SKM-1 (cell line): Measurements from ENCODE around the gene ACOT11.

Experiments
- DNase-seq: peaks from one replicate; lab custom pipeline; 2025; ENCODE audit not compliant: unreplicated experiment; lab: John Stamatoyannopoulos, UW

The ACOT11 gene

GRCh38 chr1:54583871-54584270 is 35.8 kb downstream of the ACOT11 start:
- DNase-seq: no peak

DNA sequence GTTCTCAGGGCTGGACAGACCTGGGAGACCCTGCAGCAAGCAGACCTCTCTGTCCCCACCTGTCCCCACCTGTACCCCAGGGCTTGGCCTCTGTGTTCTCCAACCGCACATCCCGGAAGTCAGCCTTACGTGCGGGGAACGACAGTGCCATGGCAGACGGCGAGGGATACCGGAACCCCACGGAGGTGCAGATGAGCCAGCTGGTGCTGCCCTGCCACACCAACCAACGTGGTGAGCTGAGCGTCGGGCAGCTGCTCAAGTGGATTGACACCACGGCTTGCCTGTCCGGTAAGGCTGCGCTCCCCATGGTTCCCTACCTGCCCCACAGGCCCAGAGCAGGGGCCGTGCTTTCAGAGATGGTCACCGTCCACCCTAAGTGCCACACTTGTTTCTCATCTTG is 36.5 kb downstream of the ACOT11 start:
- no peak for DNase-seq

DNA sequence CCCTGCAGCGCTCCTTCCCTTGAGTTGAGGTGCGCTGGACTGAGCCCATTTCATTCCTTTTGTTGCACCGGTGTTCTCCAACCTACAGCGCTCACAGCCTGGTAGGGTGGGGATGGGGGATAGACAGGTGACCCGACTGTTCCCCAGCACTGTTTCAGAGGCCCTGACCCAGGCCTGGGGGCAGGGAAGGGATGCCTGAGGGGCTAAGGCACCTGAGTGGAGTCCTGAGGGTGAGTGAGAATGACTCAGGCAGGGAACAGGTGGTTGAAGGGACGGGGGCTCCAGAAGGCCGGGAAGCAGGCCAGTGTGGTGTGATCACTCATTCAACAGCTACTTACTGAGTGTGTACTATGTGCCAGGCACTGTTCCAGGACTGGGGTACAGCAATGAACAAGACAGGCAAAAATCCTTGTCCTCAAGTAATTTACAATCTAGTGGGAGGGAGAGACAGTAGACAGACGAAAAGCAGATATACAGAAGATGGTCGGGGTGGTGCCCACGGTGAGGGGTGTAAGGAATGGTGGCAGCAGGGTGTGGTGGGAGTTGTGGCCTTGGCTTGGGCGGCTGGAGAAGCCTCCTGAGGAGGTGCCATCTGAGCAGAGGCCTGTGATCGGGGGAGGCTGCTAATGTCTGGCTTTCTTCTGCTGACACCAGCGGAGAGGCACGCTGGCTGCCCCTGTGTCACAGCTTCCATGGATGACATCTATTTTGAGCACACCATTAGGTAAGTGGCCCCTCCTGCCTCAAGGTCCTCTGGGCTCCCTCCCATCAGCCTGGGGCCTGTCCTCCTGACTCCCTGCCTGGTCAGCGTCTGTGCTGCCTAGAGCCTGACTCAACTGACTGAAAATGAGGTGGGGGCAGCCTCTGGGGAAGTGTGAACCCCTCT is 37.4 kb downstream of the ACOT11 start:
- no peak for DNase-seq

DNA sequence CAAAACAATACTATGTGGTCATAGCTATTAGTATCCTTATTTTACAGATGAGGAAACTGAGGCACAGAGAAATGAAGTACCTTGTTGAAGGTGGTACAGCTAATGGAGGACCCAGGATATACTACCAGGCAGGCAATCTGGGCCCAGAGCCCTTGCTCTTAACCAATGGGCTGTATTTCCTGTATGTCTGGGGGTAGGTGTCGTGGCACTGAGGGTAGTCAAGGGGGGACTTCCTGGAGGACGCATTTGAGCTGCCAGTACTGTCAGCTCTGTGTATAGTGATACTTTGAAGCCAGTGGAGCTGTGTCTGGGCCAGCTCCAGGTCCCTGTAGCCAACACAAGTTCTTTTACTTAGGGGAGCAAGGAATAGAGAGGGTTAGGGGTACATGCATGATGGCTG is 40.3 kb downstream of the ACOT11 start:
- no peak for DNase-seq

DNA sequence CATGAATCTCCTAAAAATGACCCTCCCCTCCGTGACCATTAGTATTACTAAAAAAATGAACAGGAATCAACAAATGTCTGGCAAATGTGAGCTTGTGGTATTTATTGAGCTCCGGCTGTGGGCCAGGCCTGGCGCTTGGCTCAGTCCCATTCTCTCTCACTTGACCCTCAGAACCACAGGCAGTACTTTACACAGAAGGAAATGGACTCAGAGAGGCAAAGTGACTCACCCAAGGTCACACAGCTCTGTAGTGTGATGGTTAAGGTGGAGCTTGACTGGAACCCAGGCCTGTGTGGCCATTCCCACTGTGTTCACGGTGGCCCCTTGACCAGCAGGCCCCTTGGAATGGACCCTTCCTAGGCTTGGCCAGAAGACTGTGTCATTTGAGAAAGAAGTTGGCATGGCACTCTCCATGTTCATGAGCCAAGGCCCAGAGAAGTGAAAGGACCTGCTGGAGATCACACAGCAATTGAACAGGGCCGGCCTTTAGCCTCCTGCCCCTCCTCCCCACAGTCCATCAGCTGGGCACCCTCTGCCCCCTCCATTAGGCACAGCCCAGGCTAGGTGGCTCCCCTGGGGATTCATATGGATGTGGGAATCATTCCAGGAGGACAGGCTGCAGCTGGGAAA is 43.2 kb downstream of the ACOT11 start:
- no peak for DNase-seq

GRCh38 chr1:54593571-54594160 is 45.6 kb downstream of the ACOT11 start:
- DNase-seq: no peak

DNA sequence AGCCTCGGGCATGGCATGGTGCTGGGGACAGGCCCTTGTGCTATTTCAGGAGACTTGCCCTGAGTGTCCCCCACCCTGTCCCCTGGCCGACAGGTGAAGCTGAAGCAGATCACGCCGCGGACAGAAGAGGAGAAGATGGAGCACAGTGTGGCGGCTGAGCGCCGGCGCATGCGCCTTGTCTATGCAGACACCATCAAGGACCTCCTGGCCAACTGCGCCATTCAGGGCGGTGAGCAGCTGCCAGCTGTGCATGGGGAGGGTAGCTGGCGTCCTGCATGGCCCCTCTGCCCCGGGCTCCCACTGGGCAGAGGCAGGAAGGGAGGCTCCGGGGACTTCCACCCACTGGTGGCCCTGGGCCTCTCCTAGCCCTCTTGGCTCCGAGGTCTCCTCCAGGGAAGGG is 46.4 kb downstream of the ACOT11 start:
- DNase-seq: no peak

- no peak for DNase-seq
Observed at GRCh38 chr1:54595956-54596498, 48.0 kb downstream of the ACOT11 start.

GRCh38 chr1:54596756-54597155 is 48.7 kb downstream of the ACOT11 start:
- no peak for DNase-seq

DNA sequence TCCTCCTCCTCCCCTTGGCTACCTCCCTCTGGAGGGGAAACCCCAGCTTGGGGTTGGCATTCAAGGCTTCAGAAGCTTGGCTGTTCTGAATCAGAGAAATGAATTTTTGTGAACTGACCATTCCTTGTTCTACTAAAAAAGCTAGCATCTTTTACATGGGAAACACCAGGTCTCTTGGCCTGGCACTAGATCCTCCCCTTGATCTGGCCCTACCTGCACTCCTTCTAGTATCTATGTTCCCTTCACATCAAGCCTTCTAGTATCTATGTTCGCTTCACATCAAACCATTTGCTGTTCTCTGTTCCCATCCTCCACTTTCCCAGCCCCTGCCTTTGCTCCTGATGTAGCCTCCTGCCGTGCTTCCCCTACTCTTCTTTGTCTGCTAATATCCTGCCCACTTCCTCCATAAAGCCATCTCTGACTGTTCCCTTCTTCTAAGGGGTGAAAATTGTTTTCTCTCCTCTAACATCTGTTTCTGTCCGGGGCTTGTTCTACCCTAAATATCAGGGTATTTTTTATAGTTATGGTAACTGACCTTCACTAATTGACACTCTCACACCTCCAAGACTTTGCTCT is 49.5 kb downstream of the ACOT11 start:
- DNase-seq: no peak

DNA sequence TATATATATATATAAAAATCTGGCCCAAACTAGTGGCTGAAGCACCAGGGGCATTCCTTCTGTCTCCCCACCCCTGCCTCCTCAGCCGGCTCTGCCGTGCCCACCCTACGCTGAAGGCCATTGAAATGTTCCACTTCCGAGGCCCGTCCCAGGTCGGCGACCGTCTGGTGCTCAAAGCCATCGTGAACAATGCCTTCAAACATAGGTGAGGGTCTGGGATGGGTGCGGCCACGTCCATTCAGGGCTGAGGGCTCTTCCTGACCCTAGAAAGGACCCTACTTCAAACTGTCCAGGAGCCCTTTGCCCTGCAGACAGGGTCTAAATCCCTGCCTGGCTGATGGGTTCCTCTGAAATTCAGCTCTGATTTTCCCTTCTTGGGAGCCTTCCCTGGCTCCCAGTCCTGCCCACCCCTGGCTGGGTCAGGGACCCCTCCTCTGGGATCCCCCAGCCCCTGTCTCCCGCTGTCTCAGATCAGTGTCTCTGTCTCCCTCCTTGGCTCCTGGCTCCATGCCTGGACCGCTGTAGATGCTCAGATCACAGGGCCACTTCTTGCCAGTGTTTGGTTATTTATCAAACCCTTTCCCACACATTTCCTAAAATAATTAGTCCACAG is 51.3 kb downstream of the ACOT11 start:
- no peak for DNase-seq

- DNase-seq: no peak
Observed at GRCh38 chr1:54600947-54601721, 53.1 kb downstream of the ACOT11 start.

- DNase-seq: no peak
Observed at GRCh38 chr1:54601730-54602129, 53.7 kb downstream of the ACOT11 start.

GRCh38 chr1:54602554-54602953 is 54.5 kb downstream of the ACOT11 start:
- DNase-seq: no peak

DNA sequence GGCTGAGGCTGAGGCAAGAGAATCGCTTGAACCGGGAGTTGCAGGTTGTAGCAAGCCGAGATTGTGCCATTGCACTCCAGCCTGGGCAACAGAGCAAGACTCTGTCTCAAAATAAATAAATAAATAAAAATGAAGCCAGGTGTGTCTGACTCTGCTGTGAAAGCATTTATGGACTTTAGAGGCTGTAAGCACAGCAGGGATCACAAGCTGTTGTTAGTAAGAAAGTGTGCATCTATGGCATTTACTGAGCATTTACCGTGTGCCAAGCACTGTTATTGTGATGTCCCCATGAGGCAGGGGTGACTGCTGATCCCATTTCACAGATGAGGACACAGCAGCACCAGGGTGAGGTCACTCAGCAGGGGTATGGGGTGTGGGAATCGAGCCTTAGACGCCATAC is 55.2 kb downstream of the ACOT11 start:
- DNase-seq: no peak

DNA sequence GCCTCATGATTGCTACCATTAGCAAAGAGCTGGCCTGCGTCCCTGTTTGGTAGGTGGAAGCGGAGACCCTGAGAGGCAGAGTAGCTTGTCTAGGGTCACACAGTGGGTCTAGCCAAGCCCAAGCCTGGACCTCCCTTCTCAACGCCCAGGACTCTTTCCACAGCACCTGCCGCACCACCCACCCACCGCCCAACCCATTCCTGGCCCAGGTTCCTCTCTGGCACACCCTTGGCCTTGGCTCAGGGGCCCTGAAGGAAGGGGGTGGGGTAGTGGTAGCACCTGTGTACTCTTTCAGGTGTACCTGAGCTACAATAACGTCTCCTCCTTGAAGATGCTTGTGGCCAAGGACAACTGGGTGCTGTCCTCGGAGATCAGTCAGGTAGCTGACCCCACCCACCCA is 56.0 kb downstream of the ACOT11 start:
- DNase-seq: no peak

GRCh38 chr1:54604572-54605370 is 56.7 kb downstream of the ACOT11 start:
- DNase-seq: no peak

DNA sequence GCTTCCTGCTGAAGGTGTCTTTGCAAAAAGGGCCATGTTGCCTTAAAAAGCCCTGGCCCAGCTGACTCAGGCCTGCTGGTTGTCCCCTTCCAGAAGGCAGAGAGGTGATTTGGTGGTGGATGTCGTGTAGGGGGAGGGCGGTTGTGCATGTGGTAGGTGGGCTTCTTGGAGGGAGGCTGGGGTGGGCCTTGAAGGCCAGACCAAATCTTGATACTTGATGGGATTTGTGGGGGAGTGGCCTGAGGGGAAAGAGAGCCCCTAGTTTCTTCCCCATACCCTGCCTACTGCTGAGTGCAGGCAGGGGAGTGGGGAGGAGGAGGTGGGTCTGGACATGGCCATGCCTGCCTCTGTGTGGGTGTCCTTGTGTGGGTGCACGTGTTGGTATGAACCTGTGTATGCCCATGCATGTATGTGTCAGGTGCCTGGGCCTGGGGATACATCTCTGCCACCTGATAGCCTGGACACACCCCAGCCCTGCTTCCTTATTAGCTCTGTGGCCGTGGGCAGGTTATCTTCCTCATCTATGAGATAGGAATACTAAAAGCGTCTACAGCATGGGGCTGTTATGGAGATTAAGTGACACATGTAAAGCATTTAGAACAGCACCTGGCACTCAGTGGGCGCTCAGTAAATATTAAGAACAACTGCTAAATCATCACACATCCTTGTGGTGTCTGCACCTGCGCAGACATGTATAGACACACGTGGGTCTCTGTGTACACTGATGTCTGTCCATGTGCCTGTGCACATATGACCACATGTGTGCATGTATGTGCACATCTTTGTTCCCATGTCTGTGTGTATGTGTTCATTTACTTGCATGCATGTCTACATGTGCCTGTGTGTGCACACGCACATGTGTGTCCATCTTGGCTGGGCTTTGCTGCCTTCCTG is 58.3 kb downstream of the ACOT11 start:
- no peak for DNase-seq

- no peak for DNase-seq
Observed at GRCh38 chr1:54606990-54607325, 58.9 kb downstream of the ACOT11 start.
